Natural killer cell (primary cell): Measurements from ENCODE around the gene GFER. TPM values are rescaled to one million over a fixed set of nuclear protein-coding genes. Genes with fewer than 3 reads are reported as not detected.

Source experiments
- ATAC-seq, 3 donors: fragments of 150-1000 bp in 2 of 3; fragments of 200-7000 bp in 1 of 3; cut with Tn5 transposase; 1 replicate in 1 of 3; 2 replicates in 2 of 3; pipeline ENCODE4 v1.10.0; 2021; ENCODE audit warnings: mild to moderate bottlenecking in 2 of 3, moderate library complexity in 2 of 3
- DNase-seq, 2 donors: peaks; one replicate each; pipeline versions ENCODE4 v3.0.0 to v3.0.0-alpha.2; 2013 to 2021; ENCODE audit warnings: mixed read lengths in 1 of 2
- H3K27ac ChIP-seq: one replicate; pipeline ENCODE4 v1.5.1; 2013; ENCODE audit warnings: mild to moderate bottlenecking, low read length
- H3K27me3 ChIP-seq: one replicate; pipeline ENCODE4 v1.6.1; 2013; ENCODE audit warnings: low read length; ENCODE audit not compliant: control insufficient read depth, insufficient read depth
- H3K36me3 ChIP-seq: one replicate; pipeline ENCODE4 v1.6.1; 2013; ENCODE audit warnings: low read length; ENCODE audit not compliant: control insufficient read depth, insufficient read depth
- H3K4me1 ChIP-seq: one replicate; pipeline ENCODE4 v1.6.1; 2013; ENCODE audit warnings: low read length; ENCODE audit not compliant: control insufficient read depth, insufficient read depth
- H3K4me3 ChIP-seq: one replicate; pipeline ENCODE4 v1.5.1; 2013; ENCODE audit warnings: low read length
- H3K9me3 ChIP-seq: one replicate; pipeline ENCODE4 v1.6.1; 2013; ENCODE audit warnings: low read length; ENCODE audit not compliant: control insufficient read depth, insufficient read depth
- H3K27ac Mint-ChIP-seq, 2 donors: one replicate each; pipeline ENCODE4 v1.8.0; 2022; ENCODE audit warnings: mild to moderate bottlenecking in 2 of 2, mixed read lengths in 2 of 2, moderate library complexity in 1 of 2
- H3K27me3 Mint-ChIP-seq, 2 donors: one replicate each; pipeline ENCODE4 v1.8.0; 2022; ENCODE audit warnings: low read depth in 2 of 2, mixed read lengths in 2 of 2
- H3K36me3 Mint-ChIP-seq: one replicate; pipeline ENCODE4 v1.8.0; 2022; ENCODE audit warnings: mixed read lengths
- H3K4me1 Mint-ChIP-seq, 2 donors: one replicate each; pipeline ENCODE4 v1.8.0; 2022; ENCODE audit warnings: mixed read lengths in 2 of 2
- H3K4me3 Mint-ChIP-seq: one replicate; pipeline ENCODE4 v1.8.0; 2022; ENCODE audit warnings: mild to moderate bottlenecking, moderate library complexity, mixed read lengths
- H3K9me3 Mint-ChIP-seq, 2 donors: one replicate each; pipeline ENCODE4 v1.8.0; 2022; ENCODE audit warnings: mixed read lengths in 2 of 2
- WGBS: methylation state at CpG from one replicate; pipeline ENCODE4 v1.1.7; 2013; ENCODE audit warnings: missing lambda C conversion rate; ENCODE audit not compliant: insufficient coverage; 5-methylcytosine and 5-hydroxymethylcytosine counted together
- intact Hi-C: fragments of 100-400 bp; cut with micrococcal nuclease; formaldehyde crosslinking; loops from one replicate; pipeline ENCODE4 v1.14.2; 2022
- total RNA-seq, 4 donors: library from RNA; stranded (reverse); fragments of 120-200 nt in 1 of 4; gene quantifications; one replicate each; pipeline versions ENCODE4 v1.2.3 to v1.2.4, GENCODE V29; 2013 to 2022
- TF ChIP-seq, protein P1 (sequence below): fragments of 200-600 bp; IDR thresholded peaks from one replicate; pipeline ENCODE4 v1.8.0; 2022; ENCODE audit warnings: antibody characterized with exemption

The GFER gene
- total RNA-seq, 3 donors from 2014 or later (not counting 1 experiment from before 2014, with no cell fraction given) = 23.8 to 29.5 (median 24.6) TPM

DNA sequence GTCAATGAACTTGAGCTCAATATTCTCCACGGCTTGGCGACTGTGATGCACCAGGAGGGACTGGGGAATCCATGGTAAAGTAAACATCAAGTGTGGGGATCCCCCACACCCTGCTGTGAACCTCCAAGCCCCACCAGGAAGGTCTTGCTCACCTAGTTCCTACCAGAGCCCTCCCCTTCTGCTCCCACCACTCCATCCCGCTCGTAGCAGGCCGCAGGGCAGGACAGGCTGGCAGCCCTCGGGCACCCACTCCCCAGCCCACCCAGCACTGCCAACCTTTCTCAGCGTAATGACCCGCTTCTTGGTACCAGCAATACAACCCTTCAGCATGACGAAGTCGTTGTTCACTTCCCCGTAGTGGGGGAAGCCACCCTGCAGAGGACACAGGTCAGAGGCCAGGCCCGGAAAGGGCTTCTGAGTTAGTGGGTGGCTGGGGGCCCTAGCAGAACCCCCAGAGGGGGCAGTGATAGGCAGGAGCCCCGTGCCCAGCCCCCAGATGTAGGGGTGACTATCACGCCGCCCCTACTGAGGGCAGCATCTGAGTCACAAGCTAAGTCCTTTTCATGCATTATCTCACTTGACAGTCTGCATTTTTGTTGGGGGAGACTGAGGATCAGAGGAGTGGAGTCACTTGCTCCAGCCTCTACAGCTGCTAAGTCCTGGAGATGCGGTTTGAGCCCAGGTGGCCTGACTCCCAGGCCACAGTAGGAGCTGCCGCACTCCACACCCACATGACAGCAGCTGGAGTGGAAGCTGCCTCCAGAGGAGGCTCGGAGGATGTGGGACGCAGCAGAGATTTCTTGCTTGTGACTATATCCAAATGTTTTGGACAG lies 38.2 kb upstream of the GFER start:
- Mint-ChIP-seq H3K36me3 (no peaks in the 10 kb centered on the region), H3K9me3 (no peaks in the 10 kb centered on the region), H3K27me3 (no peaks in the 10 kb centered on the region), H3K27ac (no peak overlapping the region), H3K4me1 (peaks cover 6 to 24% of the 10 kb centered on the region in 2 donors), H3K4me3 (no peak overlapping the region)
- ATAC-seq = no peak
- no peaks in the 10 kb centered on the region for H3K36me3 ChIP-seq
- intact Hi-C loops = no loop called here
- H3K4me1 ChIP-seq = peaks cover 26% of the 10 kb centered on the region
- H3K4me3 ChIP-seq = no peak overlapping the region
- H3K27me3 ChIP-seq = no peaks in the 10 kb centered on the region
- 86% methylated on average over 19 of the region's 19 CpGs for WGBS
- no peaks in the 10 kb centered on the region for H3K9me3 ChIP-seq
- no peak for DNase-seq
- no peak overlapping the region for H3K27ac ChIP-seq
- TF ChIP-seq, protein P1, sequence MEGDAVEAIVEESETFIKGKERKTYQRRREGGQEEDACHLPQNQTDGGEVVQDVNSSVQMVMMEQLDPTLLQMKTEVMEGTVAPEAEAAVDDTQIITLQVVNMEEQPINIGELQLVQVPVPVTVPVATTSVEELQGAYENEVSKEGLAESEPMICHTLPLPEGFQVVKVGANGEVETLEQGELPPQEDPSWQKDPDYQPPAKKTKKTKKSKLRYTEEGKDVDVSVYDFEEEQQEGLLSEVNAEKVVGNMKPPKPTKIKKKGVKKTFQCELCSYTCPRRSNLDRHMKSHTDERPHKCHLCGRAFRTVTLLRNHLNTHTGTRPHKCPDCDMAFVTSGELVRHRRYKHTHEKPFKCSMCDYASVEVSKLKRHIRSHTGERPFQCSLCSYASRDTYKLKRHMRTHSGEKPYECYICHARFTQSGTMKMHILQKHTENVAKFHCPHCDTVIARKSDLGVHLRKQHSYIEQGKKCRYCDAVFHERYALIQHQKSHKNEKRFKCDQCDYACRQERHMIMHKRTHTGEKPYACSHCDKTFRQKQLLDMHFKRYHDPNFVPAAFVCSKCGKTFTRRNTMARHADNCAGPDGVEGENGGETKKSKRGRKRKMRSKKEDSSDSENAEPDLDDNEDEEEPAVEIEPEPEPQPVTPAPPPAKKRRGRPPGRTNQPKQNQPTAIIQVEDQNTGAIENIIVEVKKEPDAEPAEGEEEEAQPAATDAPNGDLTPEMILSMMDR = no peak

DNA sequence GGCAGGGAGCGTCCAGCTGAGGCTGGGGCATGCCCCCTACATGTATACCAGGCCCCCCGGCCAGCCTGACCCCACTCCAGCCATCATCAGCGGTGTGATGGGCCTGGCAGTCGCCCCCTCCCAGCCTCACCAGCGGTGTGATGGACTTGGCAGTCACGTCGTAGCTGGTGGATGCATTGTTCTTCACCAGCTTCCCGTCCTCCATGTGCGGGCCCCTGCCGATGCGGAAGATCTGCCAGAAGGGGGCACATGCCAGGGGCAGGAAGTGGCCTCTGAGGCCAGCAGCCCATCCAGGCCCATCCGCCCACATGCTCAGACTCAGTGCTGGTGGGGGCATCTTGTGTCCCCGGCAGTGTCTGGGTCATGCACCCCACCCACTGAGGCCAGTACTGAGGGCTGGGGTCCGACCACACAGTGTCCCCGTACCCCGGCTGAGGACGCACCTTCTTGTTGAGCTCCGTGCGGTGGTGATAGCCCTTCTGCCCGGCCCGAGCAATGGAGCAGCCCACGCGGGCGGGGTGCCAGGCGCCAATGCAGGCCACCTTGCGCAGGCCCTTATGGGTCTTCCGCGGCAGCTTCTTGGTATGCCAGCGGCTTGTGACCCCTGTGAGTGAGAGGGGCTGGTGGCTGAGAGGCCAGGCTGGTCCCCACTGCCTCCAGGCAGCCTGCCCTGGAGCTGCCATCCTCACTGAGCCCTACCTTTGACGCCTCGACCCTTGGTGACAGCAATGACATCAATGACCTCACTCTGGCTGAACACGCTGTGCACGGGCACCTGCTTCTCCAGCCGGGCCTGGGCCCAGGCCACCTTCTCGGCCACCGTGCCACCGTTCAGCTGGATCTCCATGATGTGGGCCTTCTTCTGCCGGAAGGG lies 37.3 kb upstream of the GFER start:
- TF ChIP-seq, protein P1 = no peak
- Mint-ChIP-seq H3K9me3 (no peaks in the 10 kb centered on the region), H3K4me1 (peaks cover 6 to 22% of the 10 kb centered on the region in 2 donors), H3K27ac (no peak overlapping the region), H3K27me3 (no peaks in the 10 kb centered on the region), H3K36me3 (no peaks in the 10 kb centered on the region), H3K4me3 (no peak overlapping the region)
- Histone ChIP-seq H3K27me3 (no peaks in the 10 kb centered on the region), H3K9me3 (no peaks in the 10 kb centered on the region), H3K36me3 (no peaks in the 10 kb centered on the region), H3K27ac (no peak overlapping the region), H3K4me3 (no peak overlapping the region), H3K4me1 (peaks cover 16% of the 10 kb centered on the region)
- DNase-seq = no peak
- 91% methylated on average over 38 of the region's 38 CpGs for WGBS
- intact Hi-C loops = no loop called here
- ATAC-seq = no peak

DNA sequence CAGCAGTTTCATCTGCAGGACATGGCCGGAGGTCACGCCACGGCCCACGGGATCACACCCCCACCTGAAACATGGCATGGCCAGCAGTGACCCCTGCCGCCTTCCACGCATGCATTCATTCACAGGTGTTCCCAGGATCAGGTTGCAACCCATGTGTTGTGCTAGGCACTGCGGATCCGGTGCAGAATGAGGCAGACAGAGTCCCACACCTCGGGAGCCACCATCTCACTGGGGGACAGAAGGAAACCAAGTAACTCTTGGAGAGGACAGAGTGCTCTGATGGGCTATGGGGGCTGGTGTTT lies 36.7 kb upstream of the GFER start:
- Mint-ChIP-seq H3K36me3 (no peaks in the 10 kb centered on the region), H3K27me3 (no peaks in the 10 kb centered on the region), H3K4me3 (no peak overlapping the region), H3K9me3 (no peaks in the 10 kb centered on the region), H3K27ac (no peak overlapping the region), H3K4me1 (peaks cover 6 to 16% of the 10 kb centered on the region in 2 donors)
- H3K27me3 ChIP-seq = no peaks in the 10 kb centered on the region
- no peaks in the 10 kb centered on the region for H3K36me3 ChIP-seq
- H3K9me3 ChIP-seq = no peaks in the 10 kb centered on the region
- H3K27ac ChIP-seq = no peak overlapping the region
- TF ChIP-seq, protein P1 = no peak
- no peak overlapping the region for H3K4me3 ChIP-seq
- 93% methylated on average over 9 of the region's 9 CpGs for WGBS
- peaks cover 10% of the 10 kb centered on the region for H3K4me1 ChIP-seq
- DNase-seq (no peak), ATAC-seq (no peak)
- intact Hi-C loops = no loop called here
